Ovary (tissue), 3 donors: Measurements from ENCODE around the gene GAL3ST2.

ENCODE experiments used
- CTCF ChIP-seq, 3 donors: fragments of 450-650 bp in 2 of 3; fragments of 200-600 bp in 1 of 3; IDR thresholded peaks; one replicate each; pipeline versions ENCODE4 v1.5.1 to v1.8.0; 2016 to 2022; ENCODE audit warnings: antibody characterized with exemption in 3 of 3, mild to moderate bottlenecking in 1 of 3
- EP300 ChIP-seq: sonication (generic); formaldehyde crosslinking; IDR thresholded peaks from one replicate; pipeline ENCODE4 v1.6.1; 2017; ENCODE audit warnings: antibody characterized with exemption
- donor health status: DM: no; HTN: no; CAD: no.

DNA sequence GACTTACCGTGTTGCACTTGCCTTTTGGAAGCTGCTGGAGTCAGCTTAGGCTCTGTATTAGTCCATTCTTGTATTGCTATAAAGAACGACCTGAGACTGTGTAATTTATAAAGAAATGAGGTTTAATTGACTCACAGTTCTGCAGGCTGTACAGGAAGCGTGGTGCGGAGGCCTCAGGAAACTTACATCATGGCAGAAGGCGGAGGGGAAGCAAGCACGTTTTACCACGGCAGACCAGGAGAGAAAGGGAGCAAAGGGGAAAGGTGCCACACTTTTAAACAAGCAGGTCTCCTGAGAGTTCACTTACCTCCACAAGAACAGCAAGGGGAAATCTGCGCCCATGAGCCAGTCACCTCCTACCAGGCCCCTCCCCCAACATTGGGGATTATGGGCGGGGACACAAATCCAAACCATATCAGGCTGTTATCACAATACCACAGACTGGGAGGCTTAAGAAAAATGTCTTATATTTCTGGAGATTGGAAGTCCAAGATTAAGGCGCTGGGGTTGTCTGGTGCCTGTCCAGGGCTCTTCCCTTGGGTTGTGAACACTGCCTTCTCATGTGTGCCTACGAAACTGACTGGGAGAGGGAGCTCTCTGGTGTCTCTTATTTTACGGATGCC is 45.8 kb upstream of the GAL3ST2 start:
- TF ChIP-seq CTCF (IDR thresholded peaks at IDR 0.05) (no peak), EP300 (no peak)
